GM13977 (cell line): Measurements from ENCODE around the gene STARD13.

Experiments used
- DNase-seq: peaks from one replicate; pipeline ENCODE4 v3.0.0; 2012; ENCODE audit warnings: low spot score
- in situ Hi-C: fragments of 300-500 bp; cut with MboI; formaldehyde crosslinking; loops from one replicate; pipeline ENCODE4 v1.12.0; 2022; ENCODE audit warnings: low sequenced_read_pairs, low pct_unique_long_range_greater_than_20kb, mixed read lengths, inconsistent platforms; ENCODE audit not compliant: unreplicated experiment
- TF ChIP-seq, protein P1 (sequence below): IDR thresholded peaks from 2 replicates; pipeline ENCODE4 v1.5.1; 2012; ENCODE audit warnings: mild to moderate bottlenecking, control low read depth; ENCODE audit not compliant: insufficient read depth; ENCODE audit errors: extremely low read depth, missing control alignments

STARD13 gene

DNA sequence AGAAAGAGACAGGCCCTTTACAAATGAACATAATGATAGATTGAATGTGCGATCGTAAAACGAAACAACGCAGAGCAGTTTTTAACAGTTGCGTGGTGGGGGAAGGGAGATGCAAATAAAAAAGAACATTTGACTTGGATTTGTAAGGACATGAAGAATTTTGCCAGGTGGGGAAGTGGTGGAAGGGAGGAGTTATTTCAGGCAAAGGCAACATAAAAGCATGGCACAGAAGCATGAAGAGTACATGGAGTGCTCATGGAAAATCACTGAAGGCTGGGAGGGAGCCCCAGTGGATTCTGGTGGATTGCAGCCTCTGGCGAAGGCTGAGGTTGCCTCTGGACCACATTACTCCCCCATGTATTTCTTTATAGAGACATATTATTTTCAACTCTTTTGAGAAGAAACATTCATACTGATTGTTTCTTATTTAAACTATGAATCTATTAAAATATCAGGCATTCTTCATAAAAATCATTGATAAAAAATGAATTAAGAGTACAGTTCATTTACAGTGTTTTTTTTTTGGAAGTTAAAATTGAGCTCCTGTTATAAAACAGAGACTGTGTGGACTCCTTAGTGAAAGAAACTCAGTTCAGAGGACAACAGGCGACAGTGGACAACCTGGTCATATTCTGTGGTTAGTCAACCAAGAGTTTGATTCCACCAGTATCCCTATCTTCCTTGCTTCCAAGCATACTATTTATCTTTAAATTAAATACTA is 57.5 kb downstream of the STARD13 start:
- in situ Hi-C loops, result no loop called here
- TF ChIP-seq, protein P1, sequence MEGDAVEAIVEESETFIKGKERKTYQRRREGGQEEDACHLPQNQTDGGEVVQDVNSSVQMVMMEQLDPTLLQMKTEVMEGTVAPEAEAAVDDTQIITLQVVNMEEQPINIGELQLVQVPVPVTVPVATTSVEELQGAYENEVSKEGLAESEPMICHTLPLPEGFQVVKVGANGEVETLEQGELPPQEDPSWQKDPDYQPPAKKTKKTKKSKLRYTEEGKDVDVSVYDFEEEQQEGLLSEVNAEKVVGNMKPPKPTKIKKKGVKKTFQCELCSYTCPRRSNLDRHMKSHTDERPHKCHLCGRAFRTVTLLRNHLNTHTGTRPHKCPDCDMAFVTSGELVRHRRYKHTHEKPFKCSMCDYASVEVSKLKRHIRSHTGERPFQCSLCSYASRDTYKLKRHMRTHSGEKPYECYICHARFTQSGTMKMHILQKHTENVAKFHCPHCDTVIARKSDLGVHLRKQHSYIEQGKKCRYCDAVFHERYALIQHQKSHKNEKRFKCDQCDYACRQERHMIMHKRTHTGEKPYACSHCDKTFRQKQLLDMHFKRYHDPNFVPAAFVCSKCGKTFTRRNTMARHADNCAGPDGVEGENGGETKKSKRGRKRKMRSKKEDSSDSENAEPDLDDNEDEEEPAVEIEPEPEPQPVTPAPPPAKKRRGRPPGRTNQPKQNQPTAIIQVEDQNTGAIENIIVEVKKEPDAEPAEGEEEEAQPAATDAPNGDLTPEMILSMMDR, result no peak
- no peak for DNase-seq

DNA sequence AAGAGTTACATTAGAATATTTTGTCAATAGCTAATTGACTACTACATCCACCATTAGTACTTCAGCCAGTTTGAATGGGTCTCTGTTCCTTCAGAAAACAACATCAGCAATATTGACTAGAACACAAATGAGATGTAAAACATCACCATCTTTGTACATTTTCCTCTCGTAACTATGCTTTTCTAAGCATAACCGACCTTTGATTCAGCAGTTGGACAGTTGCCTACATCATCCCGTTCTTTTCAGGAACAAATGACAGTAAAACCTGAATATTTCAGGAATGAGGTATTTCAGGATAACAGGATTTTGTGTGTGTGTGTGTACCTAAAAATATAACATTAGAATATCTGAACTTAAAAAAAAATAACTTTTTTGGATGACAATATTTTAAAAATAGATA is 60.9 kb downstream of the STARD13 start:
- no peak for DNase-seq
- in situ Hi-C loops, result loop anchor here (25.0 kb wide), 1 partner anchor 488 kb away; no protein-coding TSS in a partner anchor
- TF ChIP-seq, protein P1, result no peak

DNA sequence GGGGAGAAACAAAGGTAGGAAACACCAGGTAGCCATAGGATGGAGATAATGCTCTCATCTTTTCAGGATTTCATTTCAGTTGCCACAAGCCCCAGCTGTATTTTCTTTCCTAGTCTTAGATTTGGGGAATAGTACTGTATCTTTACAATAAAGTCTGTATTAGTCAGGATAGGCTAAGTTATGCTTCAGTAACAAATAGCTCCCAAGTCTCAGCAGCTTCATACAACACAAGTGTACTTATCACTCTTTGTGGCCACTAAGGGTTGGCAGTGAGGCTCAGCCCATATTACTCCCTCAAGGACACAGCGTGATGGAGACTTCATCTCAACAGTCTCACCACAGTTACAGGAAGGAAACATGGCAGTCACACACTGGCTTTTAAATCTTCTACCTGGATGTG is 61.4 kb downstream of the STARD13 start:
- in situ Hi-C loops, result loop anchor here (25.0 kb wide), 1 partner anchor 488 kb away; no protein-coding TSS in a partner anchor
- DNase-seq, result no peak
- TF ChIP-seq, protein P1, result no peak

DNA sequence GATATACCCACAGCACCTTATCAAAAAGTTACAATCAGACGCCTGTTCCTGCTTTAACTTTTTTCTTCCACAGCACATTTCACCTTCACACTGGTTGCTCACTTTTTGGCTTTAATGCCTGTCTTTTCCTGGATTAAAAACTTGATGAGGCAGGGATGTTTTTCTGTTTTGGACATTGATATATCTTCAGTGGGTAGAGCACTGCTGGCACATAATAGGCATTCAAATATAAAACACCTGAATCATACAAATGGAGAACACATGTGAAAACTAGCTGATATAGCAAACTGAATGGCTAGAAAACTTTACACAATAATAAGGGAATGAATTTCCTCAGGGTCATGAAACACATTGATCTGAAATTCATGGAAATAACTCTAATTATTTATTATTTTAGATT is 65.6 kb downstream of the STARD13 start:
- in situ Hi-C loops, result loop anchor here (25.0 kb wide), 1 partner anchor 492 kb away; no protein-coding TSS in a partner anchor
- TF ChIP-seq, protein P1, result no peak
- no peak for DNase-seq

DNA sequence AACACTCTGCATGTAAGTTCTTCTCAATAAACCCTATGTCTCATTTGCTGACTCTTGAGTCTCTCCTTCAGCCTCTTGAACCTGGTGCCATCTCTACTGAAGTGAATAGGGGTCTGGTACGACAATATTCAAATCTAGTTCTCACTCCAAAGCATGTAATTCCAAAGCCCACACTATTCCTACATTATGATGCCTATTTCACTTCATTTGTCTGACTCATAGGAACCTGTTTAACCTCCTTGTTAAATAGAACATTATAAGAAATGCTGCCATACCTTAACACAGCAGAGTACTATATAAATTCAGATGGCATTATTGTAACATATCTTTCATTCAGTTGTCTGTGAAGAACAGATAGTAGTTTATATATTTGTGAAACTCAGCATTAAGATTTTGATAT is 67.1 kb downstream of the STARD13 start:
- in situ Hi-C loops, result loop anchor here (25.0 kb wide), 1 partner anchor 494 kb away; no protein-coding TSS in a partner anchor
- TF ChIP-seq, protein P1, result no peak
- DNase-seq, result no peak

DNA sequence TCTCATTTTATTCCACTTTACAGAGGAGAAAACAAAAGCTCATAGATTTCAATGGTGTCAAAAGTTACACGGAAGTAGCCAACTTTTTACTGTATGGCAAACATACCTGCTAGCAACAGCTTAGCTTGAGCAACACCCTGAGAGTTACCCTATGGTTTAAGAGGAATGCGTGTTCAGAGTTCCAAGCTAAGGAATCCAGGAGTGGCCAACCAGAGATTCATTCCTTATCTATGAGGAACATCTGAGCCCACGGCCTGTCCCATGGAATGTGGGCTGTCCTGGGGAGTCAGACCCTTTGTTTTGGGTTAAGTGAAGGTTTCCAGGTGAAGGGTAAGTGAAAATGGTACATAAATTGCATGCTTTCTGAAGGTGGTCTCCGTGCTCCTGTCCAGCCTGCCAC is 67.5 kb downstream of the STARD13 start:
- TF ChIP-seq, protein P1, result no peak
- in situ Hi-C loops, result loop anchor here (25.0 kb wide), 1 partner anchor 494 kb away; no protein-coding TSS in a partner anchor
- DNase-seq, result no peak
